SK-N-SH treated with all-trans-retinoic acid at 6 μM for 48 hours (cell line): Measurements from ENCODE around the gene TRNP1.

Experiments used
- ATAC-seq: fragments of 200-7000 bp; cut with Tn5 transposase; 3 replicates; pipeline ENCODE4 v1.9.1; 2020; ENCODE audit warnings: mild to moderate bottlenecking, moderate library complexity
- ARNTL ChIP-seq: fragments of 450-650 bp; formaldehyde crosslinking; IDR thresholded peaks from 2 replicates; pipeline ENCODE4 v1.5.0; 2020; ENCODE audit warnings: low read depth, mild to moderate bottlenecking, moderate library complexity, borderline replicate concordance
- BACH2 ChIP-seq: fragments of 250-450 bp; sonication (Bioruptor Pico); IDR thresholded peaks from 2 replicates; pipeline ENCODE4 v1.9.0; 2021; ENCODE audit warnings: mild to moderate bottlenecking, borderline replicate concordance
- CSDC2 ChIP-seq: fragments of 250-450 bp; sonication (Bioruptor Pico); IDR thresholded peaks from 2 replicates; pipeline ENCODE4 v1.5.0; 2020; ENCODE audit warnings: mild to moderate bottlenecking, moderate library complexity
- ESRRG ChIP-seq: fragments of 250-450 bp; sonication (Bioruptor Pico); IDR thresholded peaks from 2 replicates; pipeline ENCODE4 v1.6.1; 2021; ENCODE audit warnings: mild to moderate bottlenecking
- GLIS3 ChIP-seq: fragments of 250-450 bp; sonication (Bioruptor Pico); IDR thresholded peaks from 2 replicates; pipeline ENCODE4 v1.5.0; 2020; ENCODE audit warnings: mild to moderate bottlenecking, moderate library complexity
- ISL1 ChIP-seq: fragments of 250-450 bp; sonication (Bioruptor Pico); IDR thresholded peaks from 2 replicates; pipeline ENCODE4 v2.1.2; 2022; ENCODE audit warnings: mild to moderate bottlenecking, moderate library complexity
- OSR1 ChIP-seq: fragments of 250-450 bp; sonication (Bioruptor Pico); IDR thresholded peaks from 2 replicates; pipeline ENCODE4 v1.8.0; 2022; ENCODE audit warnings: moderate library complexity, mild to moderate bottlenecking, inconsistent platforms
- PPARA ChIP-seq: fragments of 250-450 bp; sonication (Bioruptor Pico); IDR thresholded peaks from 2 replicates; pipeline ENCODE4 v1.5.0; 2020; ENCODE audit warnings: mild to moderate bottlenecking, borderline replicate concordance
- RARB ChIP-seq: fragments of 250-450 bp; sonication (Bioruptor Pico); IDR thresholded peaks from 2 replicates; pipeline ENCODE4 v1.8.0; 2021; ENCODE audit warnings: mild to moderate bottlenecking, moderate library complexity
- SNAI2 ChIP-seq: fragments of 250-450 bp; sonication (Bioruptor Pico); IDR thresholded peaks from 2 replicates; pipeline ENCODE4 v1.5.0; 2020; ENCODE audit warnings: mild to moderate bottlenecking, moderate library complexity
- TCF4 ChIP-seq: fragments of 250-450 bp; sonication (Bioruptor Pico); IDR thresholded peaks from 2 replicates; pipeline ENCODE4 v1.8.0; 2021; ENCODE audit warnings: mild to moderate bottlenecking, moderate library complexity, borderline replicate concordance
- TOX ChIP-seq: fragments of 250-450 bp; sonication (Bioruptor Pico); IDR thresholded peaks from 2 replicates; pipeline ENCODE4 v1.8.0; 2021; ENCODE audit warnings: mild to moderate bottlenecking, moderate library complexity, borderline replicate concordance
- ZC3H10 ChIP-seq: fragments of 250-450 bp; sonication (Bioruptor Pico); IDR thresholded peaks from 2 replicates; pipeline ENCODE4 v1.5.1; 2021; ENCODE audit warnings: mild to moderate bottlenecking, moderate library complexity
- ZFP30 ChIP-seq: fragments of 450-650 bp; formaldehyde crosslinking; IDR thresholded peaks from 2 replicates; pipeline ENCODE4 v1.5.0; 2022; ENCODE audit warnings: mild to moderate bottlenecking, moderate library complexity
- ZNF565 ChIP-seq: fragments of 450-650 bp; formaldehyde crosslinking; conservative IDR thresholded peaks from 2 replicates; pipeline ENCODE4 v1.5.0; 2020; ENCODE audit warnings: low read depth, mild to moderate bottlenecking, moderate library complexity
- ZNF70 ChIP-seq: fragments of 450-650 bp; formaldehyde crosslinking; IDR thresholded peaks from 2 replicates; pipeline ENCODE4 v1.5.0; 2020; ENCODE audit warnings: mild to moderate bottlenecking, moderate library complexity
- ZNF8 ChIP-seq: fragments of 450-650 bp; formaldehyde crosslinking; IDR thresholded peaks from 2 replicates; pipeline ENCODE4 v1.5.0; 2020; ENCODE audit warnings: mild to moderate bottlenecking, moderate library complexity
- TF ChIP-seq, protein P1 (sequence below): fragments of 250-450 bp; sonication (Bioruptor Pico); IDR thresholded peaks from 2 replicates; pipeline ENCODE4 v1.8.0; 2021; ENCODE audit warnings: low read depth, mild to moderate bottlenecking, moderate library complexity, borderline replicate concordance
- TF ChIP-seq, protein P2 (sequence below): fragments of 250-450 bp; sonication (Bioruptor Pico); IDR thresholded peaks from 2 replicates; pipeline ENCODE4 v1.5.0; 2020; ENCODE audit warnings: mild to moderate bottlenecking, moderate library complexity
- TF ChIP-seq, protein P3 (sequence below): fragments of 250-450 bp; sonication (Bioruptor Pico); IDR thresholded peaks from 2 replicates; pipeline ENCODE4 v1.5.1; 2021; ENCODE audit warnings: mild to moderate bottlenecking, moderate library complexity
- TF ChIP-seq, protein P4 (sequence below): fragments of 250-450 bp; sonication (Bioruptor Pico); IDR thresholded peaks from 2 replicates; pipeline ENCODE4 v1.5.1; 2020; ENCODE audit warnings: low read depth, mild to moderate bottlenecking, moderate library complexity
- TF ChIP-seq, protein P5 (sequence below): fragments of 250-450 bp; sonication (Bioruptor Pico); IDR thresholded peaks from 2 replicates; pipeline ENCODE4 v1.8.0; 2020; ENCODE audit warnings: mild to moderate bottlenecking, moderate library complexity, borderline replicate concordance

TRNP1 gene

DNA sequence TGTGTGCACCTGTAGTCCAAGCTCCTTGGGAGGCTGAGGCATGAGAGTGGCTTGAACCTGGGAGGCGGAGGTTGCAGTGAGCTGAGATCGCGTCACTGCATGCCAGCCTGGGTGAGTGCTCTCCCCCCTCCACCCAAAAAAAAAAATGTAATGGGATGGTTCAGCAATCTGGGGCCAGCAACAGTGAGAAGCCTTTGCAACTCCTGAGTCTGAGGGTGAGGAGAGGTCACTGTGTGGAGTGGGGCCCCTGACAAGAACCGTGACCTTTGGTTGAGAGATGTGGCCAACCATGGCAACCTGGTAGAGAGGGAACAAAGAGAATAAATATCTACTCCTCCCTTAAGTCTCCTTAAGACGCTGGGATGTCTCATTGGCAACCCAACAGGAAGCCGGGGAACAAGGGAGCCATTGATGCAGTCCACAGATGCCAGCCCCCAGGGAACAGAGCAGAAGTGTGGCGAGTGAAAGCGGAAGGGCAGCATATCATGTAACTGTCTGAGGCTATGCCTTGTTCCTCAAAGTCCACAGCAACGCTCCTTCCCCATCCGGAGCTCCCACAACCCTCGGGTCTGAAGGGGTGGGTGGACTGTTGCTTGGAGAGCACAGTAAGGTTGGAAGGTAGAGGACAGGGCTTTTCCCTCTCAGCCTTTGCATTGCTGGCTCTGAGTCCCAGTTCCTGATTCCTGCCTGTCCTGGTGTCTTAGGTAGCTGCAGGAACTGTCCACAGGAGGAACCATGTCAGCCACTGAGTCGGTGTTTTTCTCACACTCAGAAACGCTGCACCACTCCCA, 8.3 kb downstream of the TRNP1 start:
- ATAC-seq: no peak
- TF ChIP-seq BACH2 (no peak), CSDC2 (CRISPR knock-in tag) (no peak), ZNF8 (CRISPR knock-in tag) (no peak), OSR1 (CRISPR knock-in tag) (no peak), ZNF70 (CRISPR knock-in tag) (no peak), SNAI2 (CRISPR knock-in tag) (no peak), TOX (CRISPR knock-in tag) (no peak), GLIS3 (no peak), ISL1 (CRISPR knock-in tag) (no peak), ZFP30 (CRISPR knock-in tag) (no peak), ZC3H10 (CRISPR knock-in tag) (no peak), ARNTL (no peak), ZNF565 (CRISPR knock-in tag) (no peak), TCF4 (CRISPR knock-in tag) (no peak)
- TF ChIP-seq, protein P1, sequence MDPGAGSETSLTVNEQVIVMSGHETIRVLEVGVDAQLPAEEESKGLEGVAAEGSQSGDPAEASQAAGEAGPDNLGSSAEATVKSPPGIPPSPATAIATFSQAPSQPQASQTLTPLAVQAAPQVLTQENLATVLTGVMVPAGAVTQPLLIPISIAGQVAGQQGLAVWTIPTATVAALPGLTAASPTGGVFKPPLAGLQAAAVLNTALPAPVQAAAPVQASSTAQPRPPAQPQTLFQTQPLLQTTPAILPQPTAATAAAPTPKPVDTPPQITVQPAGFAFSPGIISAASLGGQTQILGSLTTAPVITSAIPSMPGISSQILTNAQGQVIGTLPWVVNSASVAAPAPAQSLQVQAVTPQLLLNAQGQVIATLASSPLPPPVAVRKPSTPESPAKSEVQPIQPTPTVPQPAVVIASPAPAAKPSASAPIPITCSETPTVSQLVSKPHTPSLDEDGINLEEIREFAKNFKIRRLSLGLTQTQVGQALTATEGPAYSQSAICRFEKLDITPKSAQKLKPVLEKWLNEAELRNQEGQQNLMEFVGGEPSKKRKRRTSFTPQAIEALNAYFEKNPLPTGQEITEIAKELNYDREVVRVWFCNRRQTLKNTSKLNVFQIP (CRISPR knock-in tag): no peak
- TF ChIP-seq, protein P2, sequence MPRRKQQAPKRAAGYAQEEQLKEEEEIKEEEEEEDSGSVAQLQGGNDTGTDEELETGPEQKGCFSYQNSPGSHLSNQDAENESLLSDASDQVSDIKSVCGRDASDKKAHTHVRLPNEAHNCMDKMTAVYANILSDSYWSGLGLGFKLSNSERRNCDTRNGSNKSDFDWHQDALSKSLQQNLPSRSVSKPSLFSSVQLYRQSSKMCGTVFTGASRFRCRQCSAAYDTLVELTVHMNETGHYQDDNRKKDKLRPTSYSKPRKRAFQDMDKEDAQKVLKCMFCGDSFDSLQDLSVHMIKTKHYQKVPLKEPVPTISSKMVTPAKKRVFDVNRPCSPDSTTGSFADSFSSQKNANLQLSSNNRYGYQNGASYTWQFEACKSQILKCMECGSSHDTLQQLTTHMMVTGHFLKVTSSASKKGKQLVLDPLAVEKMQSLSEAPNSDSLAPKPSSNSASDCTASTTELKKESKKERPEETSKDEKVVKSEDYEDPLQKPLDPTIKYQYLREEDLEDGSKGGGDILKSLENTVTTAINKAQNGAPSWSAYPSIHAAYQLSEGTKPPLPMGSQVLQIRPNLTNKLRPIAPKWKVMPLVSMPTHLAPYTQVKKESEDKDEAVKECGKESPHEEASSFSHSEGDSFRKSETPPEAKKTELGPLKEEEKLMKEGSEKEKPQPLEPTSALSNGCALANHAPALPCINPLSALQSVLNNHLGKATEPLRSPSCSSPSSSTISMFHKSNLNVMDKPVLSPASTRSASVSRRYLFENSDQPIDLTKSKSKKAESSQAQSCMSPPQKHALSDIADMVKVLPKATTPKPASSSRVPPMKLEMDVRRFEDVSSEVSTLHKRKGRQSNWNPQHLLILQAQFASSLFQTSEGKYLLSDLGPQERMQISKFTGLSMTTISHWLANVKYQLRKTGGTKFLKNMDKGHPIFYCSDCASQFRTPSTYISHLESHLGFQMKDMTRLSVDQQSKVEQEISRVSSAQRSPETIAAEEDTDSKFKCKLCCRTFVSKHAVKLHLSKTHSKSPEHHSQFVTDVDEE (CRISPR knock-in tag): no peak
- TF ChIP-seq, protein P3, sequence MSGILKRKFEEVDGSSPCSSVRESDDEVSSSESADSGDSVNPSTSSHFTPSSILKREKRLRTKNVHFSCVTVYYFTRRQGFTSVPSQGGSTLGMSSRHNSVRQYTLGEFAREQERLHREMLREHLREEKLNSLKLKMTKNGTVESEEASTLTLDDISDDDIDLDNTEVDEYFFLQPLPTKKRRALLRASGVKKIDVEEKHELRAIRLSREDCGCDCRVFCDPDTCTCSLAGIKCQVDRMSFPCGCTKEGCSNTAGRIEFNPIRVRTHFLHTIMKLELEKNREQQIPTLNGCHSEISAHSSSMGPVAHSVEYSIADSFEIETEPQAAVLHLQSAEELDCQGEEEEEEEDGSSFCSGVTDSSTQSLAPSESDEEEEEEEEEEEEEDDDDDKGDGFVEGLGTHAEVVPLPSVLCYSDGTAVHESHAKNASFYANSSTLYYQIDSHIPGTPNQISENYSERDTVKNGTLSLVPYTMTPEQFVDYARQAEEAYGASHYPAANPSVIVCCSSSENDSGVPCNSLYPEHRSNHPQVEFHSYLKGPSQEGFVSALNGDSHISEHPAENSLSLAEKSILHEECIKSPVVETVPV (CRISPR knock-in tag): no peak
- TF ChIP-seq, protein P4, sequence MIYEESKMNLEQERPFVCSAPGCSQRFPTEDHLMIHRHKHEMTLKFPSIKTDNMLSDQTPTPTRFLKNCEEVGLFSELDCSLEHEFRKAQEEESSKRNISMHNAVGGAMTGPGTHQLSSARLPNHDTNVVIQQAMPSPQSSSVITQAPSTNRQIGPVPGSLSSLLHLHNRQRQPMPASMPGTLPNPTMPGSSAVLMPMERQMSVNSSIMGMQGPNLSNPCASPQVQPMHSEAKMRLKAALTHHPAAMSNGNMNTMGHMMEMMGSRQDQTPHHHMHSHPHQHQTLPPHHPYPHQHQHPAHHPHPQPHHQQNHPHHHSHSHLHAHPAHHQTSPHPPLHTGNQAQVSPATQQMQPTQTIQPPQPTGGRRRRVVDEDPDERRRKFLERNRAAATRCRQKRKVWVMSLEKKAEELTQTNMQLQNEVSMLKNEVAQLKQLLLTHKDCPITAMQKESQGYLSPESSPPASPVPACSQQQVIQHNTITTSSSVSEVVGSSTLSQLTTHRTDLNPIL (CRISPR knock-in tag): no peak
- TF ChIP-seq, protein P5, sequence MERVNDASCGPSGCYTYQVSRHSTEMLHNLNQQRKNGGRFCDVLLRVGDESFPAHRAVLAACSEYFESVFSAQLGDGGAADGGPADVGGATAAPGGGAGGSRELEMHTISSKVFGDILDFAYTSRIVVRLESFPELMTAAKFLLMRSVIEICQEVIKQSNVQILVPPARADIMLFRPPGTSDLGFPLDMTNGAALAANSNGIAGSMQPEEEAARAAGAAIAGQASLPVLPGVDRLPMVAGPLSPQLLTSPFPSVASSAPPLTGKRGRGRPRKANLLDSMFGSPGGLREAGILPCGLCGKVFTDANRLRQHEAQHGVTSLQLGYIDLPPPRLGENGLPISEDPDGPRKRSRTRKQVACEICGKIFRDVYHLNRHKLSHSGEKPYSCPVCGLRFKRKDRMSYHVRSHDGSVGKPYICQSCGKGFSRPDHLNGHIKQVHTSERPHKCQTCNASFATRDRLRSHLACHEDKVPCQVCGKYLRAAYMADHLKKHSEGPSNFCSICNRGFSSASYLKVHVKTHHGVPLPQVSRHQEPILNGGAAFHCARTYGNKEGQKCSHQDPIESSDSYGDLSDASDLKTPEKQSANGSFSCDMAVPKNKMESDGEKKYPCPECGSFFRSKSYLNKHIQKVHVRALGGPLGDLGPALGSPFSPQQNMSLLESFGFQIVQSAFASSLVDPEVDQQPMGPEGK: no peak

DNA sequence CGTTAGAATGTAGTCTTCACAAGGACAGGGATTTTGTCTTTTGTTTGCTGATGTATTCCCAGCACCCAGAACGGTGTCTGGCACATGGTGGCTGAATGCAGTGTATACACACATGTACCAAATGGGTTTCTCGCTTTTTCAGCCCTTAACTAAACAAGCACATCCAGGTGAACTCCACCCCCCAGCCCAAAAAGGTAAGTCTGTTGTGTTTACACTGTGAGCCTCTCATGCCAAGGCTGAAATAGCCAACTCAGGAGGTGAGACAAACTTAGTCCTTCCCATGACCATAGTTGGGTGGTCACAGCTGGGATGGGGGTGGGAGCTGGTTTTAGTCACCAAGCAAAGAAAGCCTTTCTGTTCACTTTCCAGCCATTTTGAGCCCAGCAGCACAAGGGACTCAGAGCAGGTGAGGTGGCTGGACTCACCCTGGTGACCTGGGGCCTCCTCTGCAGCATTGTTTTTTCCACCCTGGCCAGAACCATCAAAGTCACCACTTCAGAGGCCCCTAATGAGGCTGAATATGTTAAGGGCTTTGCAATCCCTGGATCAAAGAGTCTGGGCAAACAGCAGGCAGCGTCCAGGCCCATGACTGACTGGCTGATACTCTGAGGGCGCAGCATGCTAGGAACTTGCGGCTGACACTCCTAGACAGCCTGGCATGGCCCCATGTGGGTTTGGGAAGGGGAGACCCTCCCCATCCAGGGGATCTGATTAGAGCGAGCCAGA, 10.4 kb downstream of the TRNP1 start:
- no peak for ATAC-seq
- TF ChIP-seq, protein P3 (CRISPR knock-in tag): no peak
- TF ChIP-seq ZC3H10 (CRISPR knock-in tag) (no peak), PPARA (CRISPR knock-in tag) (no peak), ESRRG (no peak), ZFP30 (CRISPR knock-in tag) (no peak), ISL1 (CRISPR knock-in tag) (no peak), RARB (CRISPR knock-in tag) (no peak), ZNF565 (CRISPR knock-in tag) (no peak), BACH2 (no peak)
- TF ChIP-seq, protein P1 (CRISPR knock-in tag): no peak
- TF ChIP-seq, protein P5: no peak
- TF ChIP-seq, protein P4 (CRISPR knock-in tag): no peak
